GM21423 (cell line): ENCODE measurements around the gene RGS1.
A peak's percentile ranks its signal among the peaks of the same experiment; 100 is the strongest.

Experiments
- ATAC-seq: cut with Tn5 transposase; IDR thresholded peaks from one replicate; pipeline ENCODE4 v1.9.1; 2021; ENCODE audit warnings: mild to moderate bottlenecking, moderate library complexity; ENCODE audit not compliant: unreplicated experiment

Gene RGS1, protein sequence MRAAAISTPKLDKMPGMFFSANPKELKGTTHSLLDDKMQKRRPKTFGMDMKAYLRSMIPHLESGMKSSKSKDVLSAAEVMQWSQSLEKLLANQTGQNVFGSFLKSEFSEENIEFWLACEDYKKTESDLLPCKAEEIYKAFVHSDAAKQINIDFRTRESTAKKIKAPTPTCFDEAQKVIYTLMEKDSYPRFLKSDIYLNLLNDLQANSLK

DNA sequence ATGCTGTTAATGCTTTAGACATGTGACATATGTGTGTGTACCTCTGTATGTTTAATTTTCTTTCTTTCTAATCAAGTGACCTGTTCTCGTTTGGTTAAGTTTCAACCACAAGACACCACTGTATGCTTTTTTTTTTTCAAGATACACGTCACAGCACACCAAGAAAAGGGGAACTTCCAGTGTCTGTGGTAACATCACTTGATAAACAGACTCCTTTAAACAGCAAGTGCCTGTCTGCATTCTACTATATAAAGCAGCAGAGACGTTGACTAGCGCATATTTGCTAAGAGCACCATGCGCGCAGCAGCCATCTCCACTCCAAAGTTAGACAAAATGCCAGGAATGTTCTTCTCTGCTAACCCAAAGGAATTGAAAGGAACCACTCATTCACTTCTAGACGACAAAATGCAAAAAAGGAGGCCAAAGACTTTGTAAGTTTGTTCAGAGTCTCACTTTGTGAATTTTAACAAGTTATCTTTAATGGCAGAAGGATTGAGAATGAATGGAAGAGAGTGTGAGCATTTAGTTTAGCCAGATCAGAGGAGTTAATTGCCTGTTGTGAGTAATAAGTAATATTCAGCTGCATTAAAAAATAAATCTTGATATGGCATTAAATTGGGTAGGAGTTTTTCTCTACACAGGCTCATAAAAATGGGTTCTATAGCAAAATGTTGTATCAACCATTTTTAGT lies at the start of gene RGS1:
Gene RGS1 (plus strand): TSS at position 275 of the 691 bp plus-strand sequence. CDS start 20 bp downstream, at position 295.
- ATAC-seq = peak; percentile 76

DNA sequence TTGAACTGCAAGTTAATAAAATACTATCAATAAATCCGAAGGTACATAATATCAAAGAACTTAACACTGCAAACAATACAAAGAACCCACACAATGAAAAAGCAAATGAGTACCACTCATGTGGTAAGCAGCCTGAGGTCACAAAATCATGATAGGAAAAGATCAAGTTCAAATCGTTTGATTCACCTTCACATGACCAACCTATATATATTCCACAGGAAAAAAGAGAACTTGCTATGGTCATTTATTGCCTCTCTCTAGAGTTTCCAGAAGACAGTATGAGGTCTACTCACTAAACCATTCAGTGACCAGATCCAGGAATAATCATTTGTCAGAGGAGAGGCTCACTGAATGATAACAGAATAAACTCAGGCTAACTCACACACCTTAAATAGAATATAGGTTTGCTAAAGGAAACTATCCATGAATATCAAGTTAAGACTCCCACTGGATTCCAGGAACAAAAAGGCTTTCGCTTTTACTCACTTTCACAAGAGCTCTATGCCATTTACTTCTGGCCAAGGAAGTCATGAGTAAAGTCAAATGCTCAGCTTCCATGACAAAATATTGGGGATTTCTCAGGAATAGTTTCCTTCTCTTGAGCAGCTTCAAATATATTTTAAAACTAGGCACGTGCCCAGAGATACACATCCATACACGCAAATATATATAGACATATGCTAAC lies 48.3 kb upstream of the RGS1 start:
- no peak for ATAC-seq

DNA sequence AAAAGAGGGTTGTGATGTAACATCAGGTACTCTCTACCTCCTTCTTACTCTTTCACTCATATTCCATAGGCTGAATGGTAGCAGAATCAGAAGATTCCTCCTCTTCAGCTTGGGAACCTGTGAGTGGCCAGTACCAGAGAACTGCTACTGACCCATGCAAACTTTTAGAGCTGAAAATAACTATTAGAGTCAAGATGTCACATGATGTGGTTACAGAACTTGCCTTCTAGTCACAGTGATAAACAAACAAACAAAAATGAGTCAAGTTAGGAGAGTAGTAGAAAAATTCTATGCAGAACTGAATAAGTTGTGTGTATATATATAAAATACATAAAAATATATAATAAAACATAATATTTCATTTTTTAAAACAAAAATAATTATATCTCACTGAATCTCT lies 47.6 kb upstream of the RGS1 start:
- ATAC-seq = no peak

DNA sequence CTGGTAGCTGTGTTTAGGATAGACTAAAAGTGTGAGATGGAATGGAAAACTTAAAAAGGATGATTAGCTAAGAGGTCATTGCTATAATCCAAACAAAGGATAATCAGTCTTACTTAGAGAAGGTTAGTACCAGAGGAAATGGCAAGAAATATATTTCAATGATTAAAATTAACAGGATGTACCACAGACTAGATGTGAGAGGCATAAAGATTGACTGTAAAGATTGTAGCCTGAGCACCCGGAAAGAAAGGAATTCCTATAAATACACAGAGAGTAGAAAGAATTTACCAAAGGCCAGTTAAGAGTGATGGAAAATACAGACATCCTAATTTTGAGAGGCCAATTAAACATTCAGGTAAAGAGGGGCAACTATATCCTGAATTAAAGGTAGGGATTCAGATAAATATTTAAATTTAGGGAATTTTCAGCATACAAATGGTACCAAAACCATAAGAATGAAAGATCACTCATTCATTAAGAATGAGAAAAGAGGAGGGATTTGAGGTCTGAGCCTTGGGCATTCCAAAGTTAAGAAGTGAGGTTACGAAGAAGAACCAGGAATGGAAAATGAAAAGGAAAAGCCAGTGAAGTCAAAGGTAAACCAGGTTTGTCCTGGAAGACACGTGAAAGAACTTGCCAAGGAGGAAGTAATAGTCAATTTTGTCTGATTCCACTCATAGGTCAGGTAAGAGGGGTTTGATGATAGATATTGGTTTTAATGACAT lies 46.4 kb upstream of the RGS1 start:
- ATAC-seq = no peak

DNA sequence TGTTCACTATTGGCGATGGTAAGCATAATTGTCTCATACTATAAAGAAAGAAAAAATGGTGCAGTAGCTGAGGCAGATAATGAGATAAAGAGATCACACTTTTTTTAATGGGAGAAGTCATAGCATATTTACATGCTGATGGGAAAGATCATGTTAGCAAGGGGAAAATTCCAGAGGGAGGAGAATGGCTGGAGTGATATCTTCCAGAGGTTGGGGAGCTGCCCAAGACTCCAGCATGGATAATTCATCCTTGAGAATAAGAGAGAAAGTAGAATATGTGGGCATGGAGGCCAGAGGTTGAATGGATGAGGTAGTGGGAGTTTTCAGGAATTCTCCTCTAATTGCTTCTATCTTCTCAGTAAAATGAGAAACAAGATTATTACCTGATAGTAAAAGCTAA lies 45.8 kb upstream of the RGS1 start:
- no peak for ATAC-seq

DNA sequence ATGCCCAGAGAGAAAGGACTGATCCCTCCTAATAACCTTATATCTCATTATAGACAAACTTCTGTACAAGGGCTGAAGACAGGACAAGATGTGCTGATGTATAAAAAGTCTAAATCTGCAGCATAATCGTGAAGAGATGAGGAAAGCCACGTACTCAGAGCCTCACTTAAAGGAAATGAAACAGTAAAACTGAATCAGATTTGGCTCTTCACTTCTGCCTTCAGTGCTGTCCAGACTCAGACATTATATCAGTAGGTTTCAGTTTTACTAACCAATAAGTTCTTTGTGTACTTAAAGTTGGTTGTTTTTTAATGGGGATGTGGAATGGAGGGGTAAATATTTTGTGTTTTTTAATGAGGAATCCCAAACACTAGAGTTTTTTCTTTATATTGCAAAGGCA lies 45.3 kb upstream of the RGS1 start:
- peak; percentile 93 for ATAC-seq

DNA sequence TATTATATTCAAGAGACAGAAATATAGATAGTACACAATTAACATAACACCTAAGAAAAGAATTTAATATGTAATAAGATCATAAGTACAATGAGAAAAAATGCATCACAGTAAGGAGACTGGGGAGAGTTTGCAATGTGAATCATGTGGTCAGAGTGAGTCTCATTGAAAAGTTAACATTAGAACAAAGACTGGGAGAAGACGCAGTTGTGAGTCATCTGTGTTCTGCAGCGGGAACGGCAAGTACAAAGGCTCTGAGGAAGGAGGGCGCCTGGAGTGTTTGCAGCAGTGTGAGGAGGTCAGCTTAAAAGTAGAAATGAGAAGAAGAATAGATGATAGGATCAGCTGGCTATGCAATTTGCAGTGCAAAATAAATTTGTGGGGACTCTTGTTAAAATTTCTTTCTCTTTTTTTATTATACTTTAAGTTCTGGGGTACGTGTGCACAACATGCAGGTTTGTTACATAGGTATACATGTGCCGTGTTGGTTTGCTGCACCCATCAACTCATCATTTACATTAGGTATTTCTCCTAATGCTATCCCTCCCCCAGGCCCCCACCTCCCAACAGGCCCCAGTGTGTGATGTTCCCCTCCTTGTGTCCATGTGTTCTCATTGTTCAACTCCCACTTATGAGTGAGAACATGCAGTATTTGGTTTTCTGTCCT lies 44.4 kb upstream of the RGS1 start:
- peak; percentile 44 for ATAC-seq

DNA sequence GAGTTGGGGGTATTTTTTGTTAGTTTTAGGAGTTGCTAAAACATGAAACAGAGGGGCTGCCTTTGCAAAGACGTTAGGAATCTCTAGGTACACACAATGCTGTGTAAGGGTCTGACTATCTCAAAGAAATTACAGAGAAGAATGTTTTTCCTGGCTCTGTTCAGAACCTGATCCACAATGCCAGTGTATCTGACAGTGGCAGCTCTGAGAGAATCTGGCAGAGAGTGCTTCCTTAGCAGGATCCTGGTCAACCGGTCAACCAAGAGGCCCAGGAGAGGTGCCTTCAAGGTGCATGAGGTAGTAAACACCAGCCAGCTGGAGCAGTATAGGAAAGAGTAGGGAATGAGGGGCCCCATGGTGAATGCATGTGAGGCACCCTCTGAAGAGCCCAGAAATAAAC lies 40.9 kb upstream of the RGS1 start:
- no peak for ATAC-seq

DNA sequence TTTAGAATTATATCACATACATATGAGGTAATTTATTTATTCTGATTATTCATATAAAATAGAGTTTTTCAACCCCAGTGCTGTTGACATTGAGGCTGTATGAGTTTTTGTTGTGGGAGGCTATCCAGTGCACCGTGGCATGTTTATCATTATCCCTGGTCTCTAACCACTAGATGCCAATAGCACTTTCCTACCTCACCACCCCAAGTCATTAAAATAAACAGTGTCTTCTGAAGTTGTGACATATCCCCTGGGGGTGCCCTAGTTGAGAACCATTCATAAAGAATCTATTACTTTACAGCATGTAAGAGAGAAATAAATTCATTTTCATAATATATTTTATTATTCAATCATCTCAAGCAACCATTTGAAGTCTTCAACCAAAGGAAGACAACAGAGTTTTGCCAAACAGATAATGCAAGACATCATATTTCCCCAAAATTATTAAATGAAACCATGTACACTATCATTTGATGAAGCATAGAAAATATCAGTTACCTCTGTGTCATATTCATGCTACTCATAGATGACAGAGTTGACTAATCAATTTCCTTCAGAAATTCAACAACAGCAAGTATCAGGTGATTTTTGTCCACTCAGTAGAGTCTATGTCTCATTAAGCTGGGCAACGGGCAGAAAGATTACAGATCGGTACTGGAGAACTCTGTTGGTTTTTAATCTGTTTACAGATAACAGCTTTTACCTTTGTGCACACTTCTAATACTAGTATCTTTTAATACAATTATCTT lies 39.5 kb upstream of the RGS1 start:
- no peak for ATAC-seq

DNA sequence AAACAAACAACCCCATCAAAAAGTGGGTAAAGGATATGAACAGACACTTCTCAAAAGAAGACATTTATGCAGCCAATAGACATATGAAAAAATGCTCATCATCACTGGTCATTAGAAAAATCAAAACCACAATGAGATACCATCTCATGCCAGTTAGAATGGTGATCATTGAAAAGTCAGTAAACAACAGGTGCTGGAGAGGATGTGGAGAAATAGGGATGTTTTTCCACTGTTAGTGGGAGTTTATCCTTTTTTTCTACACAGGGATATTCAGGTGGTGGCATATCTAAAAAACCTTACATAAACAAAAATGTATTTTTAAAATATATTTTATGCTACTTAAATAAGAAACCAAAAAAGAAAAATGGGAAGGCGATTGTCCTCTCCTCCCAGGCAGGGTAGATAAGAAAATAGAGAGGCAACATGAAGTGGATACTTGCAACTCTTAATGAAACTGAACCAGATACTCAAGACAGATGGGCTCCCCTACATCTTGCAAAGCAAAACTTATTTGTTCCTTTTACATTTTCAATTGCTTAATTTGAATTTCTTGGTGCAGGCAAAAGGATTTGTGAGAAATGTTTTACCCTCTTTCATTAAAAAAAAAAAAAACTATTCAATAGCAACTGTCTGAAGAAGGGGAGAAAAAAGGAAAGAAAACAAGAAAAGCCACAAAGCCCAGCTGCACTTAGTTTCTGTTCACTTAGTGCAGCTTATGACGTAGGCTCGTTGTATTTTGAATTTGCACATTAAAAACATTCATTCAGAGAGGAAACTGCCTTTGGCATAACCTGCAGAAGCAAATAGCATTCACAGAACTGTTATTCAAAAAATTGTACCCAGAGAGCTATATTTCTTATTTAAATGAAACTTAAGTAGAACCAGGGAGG lies 36.9 kb upstream of the RGS1 start:
- ATAC-seq = peak; percentile 83

DNA sequence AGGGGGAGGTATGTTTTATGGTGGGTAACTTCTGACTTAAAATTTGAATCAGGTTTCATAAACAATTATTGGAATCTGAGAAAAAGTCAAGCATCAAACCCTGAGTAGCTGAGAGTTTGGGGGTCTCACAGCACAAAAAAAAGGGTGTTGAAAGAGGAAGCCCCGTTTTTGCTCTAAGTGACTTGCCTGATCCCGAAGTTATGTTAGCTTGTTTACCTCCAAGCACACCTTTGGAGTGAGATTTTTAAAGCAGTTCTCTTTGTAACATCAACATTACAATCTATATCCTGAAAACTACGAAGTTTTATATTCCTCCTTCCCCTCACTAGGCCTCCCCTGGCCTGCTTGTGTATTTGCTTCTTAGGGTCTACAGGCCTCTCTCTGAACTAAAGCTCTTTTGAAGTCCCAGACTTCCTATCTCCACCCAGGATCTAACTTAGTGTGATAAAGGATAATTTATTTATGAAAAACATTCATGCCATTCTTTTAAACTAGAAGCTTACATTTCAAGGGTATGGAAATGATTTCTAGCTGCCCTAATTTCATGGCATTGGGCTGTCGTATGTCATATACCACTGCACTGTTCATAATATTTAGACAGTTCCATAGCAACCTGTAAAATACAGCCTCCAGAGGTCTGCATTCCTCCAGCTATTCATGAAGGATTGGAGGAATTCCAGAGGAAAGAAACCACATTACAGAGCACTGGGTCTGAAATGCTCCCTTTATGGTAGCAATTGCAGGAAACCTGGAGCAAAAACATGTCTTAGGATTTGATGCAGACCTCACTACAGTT lies 36.1 kb upstream of the RGS1 start:
- ATAC-seq = peak; percentile 4

DNA sequence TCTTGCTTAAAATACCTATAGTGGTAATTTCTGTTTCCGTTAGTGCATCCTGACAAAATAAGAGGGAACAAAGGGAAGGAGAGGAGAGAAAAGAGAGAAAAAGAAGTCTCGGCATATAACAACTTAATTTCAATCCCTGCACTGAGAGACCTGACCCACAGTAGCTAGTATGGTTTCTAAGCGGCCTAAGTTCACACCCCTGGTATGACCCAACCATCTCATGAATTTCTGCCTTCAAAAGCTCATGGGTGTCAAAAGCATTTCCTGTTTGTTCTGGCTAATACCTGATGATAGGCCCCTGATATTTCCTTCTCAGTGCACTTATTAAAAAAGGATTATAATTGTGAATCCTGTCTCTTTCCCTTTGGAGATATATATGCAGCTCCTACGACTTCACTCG lies 32.1 kb upstream of the RGS1 start:
- no peak for ATAC-seq

DNA sequence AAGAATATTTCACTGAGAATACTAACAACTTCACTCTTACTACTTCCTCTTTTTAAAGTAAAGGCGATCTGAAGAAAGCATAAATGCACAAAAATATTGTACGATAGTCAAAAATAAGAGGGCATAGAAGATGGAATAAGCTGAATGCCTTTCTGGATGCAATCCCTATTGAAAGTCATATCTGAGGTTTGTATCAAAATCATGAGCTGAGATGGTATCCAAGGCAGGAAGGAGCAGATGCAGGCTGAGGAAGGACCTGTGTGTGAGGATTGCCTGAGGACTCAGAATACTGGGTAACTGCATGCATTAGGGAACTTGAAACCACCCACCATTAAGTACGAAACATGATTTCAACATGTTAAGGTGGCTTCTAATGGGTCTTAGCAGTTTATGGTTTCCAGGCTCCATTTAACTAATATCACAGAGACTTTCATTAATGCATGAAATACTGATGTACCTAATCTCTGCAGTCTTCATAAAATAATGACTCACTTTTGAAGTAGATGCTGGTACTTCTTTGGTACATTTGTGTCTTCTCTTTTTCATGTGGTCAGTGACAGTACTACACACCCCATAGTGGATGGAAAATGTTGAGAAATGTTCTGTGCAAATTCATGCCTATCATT lies 29.6 kb upstream of the RGS1 start:
- ATAC-seq = peak; percentile 53

DNA sequence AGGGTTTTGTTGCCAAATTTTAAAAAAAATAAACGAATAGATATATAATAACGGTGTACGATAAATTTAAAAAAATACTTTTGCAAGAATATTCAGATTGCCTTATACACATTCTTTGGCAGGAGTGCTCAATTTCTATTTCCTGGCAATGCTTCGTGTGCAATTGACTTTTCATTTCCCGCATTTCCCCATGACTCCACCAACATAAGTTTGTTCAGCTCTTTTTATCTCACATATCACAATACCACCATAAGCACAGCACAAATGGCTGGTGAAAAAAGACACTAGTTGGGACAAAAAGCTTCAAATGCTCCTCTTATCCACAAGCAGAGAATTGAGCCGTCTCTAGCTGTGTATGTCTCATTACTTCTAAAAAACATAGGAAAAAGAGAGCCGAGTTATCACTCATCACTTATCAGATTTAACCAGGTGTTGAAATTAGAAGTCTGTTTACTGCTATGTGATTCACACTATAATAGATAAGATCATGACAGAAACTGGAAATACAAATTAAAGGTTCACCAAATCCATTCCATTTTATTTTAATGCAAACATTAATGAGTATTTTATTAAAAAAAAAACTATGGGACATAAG lies 28.9 kb upstream of the RGS1 start:
- ATAC-seq = no peak

DNA sequence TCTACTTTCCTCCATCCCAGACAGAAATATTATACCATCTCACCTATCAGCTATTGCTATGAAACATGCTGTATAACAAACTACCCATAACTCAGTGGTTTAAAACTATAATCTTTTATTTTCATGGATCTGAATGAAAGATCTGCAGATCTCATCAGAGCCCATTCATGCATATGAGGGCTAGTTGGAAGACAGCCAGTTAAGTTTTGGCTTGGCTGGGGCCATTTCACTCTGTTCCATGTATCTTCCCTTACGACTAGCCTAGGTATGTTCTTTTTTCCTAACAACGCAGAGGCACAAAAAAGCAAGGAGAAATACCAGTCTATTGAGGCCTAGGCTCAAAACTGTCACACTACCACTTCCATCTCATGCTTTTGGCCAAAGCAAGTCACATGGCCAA lies 28.1 kb upstream of the RGS1 start:
- ATAC-seq = no peak

DNA sequence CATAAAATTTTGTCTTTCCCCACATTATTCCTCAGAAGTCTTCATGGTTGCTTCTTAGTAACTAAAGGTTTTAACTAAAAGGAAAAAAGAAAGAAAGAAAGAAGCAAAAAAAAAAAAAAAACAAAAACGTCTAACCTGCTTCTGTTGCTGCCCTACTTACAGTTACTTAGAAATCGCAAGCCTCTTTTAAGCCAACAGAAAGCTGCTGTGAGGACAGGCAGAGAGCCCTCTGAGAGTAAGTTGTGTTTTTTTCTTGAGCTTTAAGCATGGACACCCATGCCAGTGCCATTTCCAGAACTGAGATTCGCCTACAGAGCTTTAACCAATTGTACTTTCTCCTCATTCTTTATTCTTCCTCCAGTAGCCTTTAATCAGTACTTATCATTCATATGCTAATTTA lies 25.6 kb upstream of the RGS1 start:
- ATAC-seq = no peak

DNA sequence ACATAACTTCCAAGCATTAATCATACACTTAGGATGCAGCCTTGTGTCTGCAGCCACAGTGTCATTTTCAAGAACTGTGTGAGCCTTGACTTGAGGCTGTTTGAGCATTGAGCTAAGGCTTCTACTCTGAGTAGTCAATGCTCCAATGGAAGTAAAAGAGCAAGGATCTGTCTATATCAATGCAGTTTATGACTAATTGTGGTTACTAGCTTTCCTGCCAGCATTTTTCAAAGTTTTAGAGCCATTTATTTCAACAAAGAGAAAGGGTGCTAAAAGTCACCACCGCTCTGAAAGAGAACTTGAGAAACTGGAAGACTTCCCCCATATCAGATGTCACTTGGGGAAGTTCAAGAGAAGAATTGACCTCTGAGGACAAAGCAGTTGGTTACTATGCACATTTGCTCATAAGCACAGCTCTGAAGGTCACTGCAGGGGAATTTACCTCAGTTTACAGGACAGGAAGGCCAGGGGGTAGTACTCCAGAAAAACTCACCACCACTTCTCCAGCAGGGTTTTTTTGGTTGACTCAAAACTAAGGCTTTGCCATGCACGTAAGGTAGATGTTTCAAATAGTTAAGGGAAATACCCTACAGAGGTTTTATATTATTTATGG lies 24.5 kb upstream of the RGS1 start:
- ATAC-seq = peak; percentile 55
